ACHN (cell line): ENCODE data around the gene TEX26.
"Not testable (repeated sequence)": the region's sequence is repeated elsewhere in the genome, so short reads cannot be mapped to it uniquely, and the experiment has no call there.

Experiments
- DNase-seq: peaks from one replicate; pipeline ENCODE4 v3.0.0-alpha.2; 2015
- in situ Hi-C: cut with HindIII; loops from 2 replicates; pipeline ENCODE4 v1.10.0; 2017; ENCODE audit warnings: low sequenced_read_pairs, low pct_ligation_motif_present, low pct_unique_long_range_greater_than_20kb

Gene TEX26

DNA sequence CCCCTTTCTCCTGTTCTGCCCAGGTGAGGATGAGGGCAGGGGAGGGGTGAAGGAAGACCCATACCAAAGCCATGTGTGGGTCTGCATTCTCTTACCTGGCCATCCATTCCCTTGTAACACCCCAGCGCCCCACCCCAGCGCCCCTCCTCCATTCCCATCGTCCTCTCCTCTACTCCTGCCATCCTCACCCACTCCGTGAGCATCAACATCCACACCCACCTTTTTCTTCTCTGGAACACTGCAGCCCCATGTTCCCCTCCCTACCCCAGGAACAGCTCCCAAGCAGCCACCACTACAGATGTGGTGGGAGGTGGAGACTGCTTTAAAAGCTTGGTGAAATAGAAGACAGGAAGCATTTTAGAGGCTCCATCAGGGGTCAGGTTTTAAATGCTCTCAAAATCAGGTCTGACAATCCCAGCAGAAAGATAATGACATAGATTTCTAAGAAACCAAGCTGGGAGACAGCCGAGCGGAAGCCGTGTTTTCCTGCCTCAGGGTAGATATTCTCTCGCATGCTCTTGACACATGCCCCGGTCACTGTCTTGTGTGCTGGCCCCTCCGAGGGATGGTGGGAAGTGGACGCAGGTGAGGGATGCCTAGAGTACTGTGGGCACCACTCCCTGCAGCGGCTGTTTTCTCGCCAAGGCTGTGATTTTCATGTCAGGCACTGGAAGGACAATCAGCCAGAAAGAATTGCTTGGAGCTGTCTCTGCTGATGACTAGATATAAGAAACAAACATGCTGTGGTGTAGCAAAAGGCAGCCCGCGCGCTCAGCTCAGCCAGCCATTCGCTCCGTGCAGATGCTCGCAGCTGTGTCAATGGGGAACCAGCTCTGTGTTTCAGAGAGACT is 16.5 kb upstream of the TEX26 start:
- in situ Hi-C loops: no loop called here
- DNase-seq: no peak

- in situ Hi-C loops: no loop called here
- DNase-seq: no peak
Measured at GRCh38 chr13:30916991-30917390, 15.5 kb upstream of the TEX26 start.

- DNase-seq: no peak
- in situ Hi-C loops: no loop called here
Measured at GRCh38 chr13:30918662-30919405, 13.6 kb upstream of the TEX26 start.

DNA sequence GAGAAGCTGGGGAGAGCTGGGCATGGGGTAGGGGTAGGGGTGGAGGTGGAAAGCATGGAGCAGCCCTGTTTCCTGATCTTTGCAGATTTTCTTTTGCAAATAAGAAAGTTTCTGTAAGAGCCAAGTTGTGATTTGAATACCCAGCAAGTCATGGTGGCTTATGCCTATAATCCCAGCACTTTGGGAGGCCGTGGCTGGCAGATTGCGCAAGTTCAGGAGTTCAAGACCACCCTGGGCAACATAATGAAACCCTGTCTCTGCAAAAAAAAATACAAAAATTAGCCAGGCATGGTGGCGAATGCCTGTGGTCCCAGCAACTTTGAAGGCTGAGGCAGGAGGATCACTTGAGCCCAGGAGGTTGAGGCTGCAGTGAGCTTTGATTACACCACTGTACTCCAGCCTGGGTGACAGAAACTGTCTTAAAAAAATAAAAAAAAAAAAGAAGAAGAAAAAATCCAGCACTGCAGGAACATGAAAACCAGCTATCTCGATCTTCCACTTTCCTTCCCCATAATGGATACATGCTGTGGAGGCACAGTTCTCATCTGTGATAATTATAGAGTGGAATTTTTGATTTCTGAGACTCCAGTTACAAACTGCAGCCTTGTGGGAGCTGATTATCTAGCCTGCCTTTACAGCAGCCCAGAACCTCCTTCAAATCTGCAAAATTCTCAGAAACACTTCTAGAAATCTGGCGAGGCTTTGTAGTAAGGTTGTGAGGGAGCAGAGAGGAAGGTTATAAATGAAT is 12.1 kb upstream of the TEX26 start:
- DNase-seq: no peak
- in situ Hi-C loops: no loop called here

GRCh38 chr13:30923418-30923817 is 9.0 kb upstream of the TEX26 start:
- in situ Hi-C loops: no loop called here
- DNase-seq: no peak

DNA sequence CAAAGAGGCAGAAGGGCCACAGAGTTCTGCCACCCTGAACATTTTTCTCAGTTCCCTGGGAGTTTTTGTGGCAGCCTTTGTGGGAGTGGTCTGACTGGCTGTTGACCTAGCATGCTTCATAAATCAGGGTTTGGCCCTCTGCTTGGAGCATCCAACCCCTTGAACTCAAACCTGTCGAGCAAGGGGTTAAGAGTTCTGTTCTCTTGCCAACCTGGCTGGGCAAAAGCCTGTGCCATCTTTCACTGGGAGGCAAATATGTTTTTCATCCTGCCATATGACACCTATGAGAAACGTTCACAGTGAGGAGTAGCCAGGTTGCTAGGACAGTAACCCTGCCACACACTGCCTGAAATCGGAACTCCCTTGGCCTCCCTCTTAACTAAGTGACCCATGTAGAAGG is 7.7 kb upstream of the TEX26 start:
- in situ Hi-C loops: no loop called here
- no peak for DNase-seq

GRCh38 chr13:30925429-30925828 is 7.0 kb upstream of the TEX26 start:
- no peak for DNase-seq
- in situ Hi-C loops: no loop called here

GRCh38 chr13:30926781-30927180 is 5.7 kb upstream of the TEX26 start:
- in situ Hi-C loops: no loop called here
- peak; percentile 40 for DNase-seq

DNA sequence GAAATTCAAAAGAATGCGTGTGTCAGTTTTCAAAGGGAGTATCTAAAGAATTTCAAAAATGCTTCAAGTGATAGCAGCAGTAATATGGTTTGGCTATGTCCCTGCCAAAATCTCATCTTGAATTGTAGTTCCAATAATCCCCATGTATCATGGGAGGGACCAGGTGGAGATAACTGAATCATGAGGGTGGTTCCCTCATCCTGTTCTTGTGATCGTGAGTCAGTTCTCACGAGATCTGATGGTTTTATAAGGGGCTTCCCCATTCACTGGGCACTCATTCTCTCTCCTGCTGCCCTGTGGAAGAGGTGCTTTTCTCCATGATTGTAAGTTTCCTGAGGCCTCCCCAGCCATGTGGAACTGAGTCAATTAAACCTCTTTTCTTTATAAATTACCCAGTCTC is 5.3 kb upstream of the TEX26 start:
- DNase-seq: peak; percentile 66
- in situ Hi-C loops: not testable (repeated sequence)

- in situ Hi-C loops: no loop called here
- no peak for DNase-seq
Measured at GRCh38 chr13:30927595-30927994, 4.9 kb upstream of the TEX26 start.

DNA sequence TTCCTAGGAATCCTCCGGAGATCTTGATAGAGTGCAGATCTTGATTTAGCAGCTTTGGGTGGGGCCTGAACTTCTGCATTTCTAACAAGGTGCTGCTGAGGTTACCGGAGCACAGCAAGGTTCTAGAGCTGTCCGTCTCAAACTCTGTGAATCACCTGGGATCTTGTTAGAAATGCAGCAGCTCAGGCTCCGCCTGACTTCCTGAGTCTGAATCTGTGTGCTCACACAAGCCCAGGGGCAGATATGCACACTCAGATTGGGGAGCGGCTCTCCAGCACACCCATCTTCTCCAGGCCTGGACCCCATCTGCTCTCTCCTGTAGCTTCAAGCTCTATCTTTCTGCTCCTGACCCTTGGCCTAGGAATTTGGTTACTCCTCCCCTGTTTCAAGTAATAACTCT is 3.5 kb upstream of the TEX26 start:
- in situ Hi-C loops: no loop called here

GRCh38 chr13:30933354-30933670 is 856 bp downstream of the TEX26 start:
- in situ Hi-C loops: no loop called here
- DNase-seq: no peak

More for the DNA sequence above, 3.5 kb upstream of the TEX26 start:
- DNase-seq: no peak

GRCh38 chr13:30934381-30934780 is 1.9 kb downstream of the TEX26 start:
- no peak for DNase-seq
- in situ Hi-C loops: no loop called here

DNA sequence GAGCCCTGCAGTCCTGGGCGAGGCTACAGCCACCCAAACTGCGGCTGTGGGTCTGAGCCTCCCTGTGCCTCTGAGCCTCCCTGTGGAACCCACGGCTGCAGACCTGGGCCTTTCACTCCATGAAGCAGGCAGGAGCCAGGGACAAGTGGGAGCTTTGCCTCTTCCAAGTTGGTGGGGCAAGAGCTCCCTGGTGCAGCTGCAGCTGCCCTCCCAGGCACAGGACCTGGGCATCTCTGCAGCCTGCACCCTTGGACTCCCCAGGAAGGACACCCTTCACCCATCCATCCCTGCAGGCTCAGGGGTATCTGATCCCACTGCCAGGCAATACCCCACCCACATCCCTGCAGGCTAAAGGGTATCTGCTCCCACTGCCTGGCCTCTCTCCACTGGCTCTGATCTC is 2.3 kb downstream of the TEX26 start:
- no peak for DNase-seq
- in situ Hi-C loops: no loop called here

- DNase-seq: no peak
- in situ Hi-C loops: no loop called here
Measured at GRCh38 chr13:30936971-30937370, 4.5 kb downstream of the TEX26 start.

DNA sequence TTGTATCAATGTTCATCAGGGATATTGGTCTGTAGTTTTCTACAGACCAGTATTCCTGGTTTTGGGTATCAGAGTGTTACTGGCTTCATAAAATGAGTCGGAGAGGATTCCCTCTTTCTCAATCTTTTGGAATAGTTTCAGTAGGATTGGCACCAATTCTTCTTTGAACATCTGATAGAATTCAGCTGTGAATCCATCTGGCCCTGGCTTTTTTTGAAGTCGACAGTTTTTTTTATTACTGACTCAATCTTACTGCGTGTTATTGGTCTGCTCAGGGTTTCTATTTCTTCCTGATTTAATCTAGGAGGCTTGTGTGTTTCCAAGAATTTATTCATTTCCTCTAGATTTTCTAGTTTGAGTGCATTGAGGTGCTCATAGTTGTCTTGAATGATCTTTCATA is 11.4 kb downstream of the TEX26 start:
- in situ Hi-C loops: no loop called here
- no peak for DNase-seq

GRCh38 chr13:30957258-30957943 is 24.9 kb downstream of the TEX26 start:
- no peak for DNase-seq
- in situ Hi-C loops: no loop called here

DNA sequence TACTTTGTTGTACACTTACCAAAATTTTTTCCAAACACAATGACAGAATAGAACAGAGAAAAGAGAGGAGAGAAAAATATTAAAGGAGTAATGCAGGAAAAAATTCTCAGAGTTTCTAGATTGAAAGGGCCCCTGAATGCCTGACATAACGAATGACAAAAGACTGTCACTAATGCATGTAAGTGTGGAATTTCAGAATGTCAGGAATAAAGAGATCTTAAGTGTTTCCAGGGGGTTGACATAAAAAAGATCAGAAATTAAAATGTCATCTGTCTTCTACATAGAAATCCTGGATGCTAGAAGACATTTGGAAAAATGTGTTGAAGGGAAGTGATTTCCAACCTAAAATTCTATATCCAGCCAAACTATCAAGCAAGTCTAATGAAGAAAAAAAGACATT is 27.2 kb downstream of the TEX26 start:
- in situ Hi-C loops: no loop called here
- no peak for DNase-seq

- in situ Hi-C loops: no loop called here
- DNase-seq: peak; percentile 15
Measured at GRCh38 chr13:30963791-30964190, 31.3 kb downstream of the TEX26 start.
